AG04450 (cell line): ENCODE data around the gene SPEF2. TPM values are rescaled to one million over a fixed set of nuclear protein-coding genes. Genes with fewer than 3 reads are reported as not detected.

Source experiments
- CTCF ChIA-PET: fragments of 300-600, 350-600 bp; formaldehyde crosslinking; extraction: SDS; loops from one replicate; lab custom pipeline; 2022; ENCODE audit warnings: antibody characterized with exemption, inconsistent platforms; lab: Charles Lee
- POLR2A ChIA-PET: fragments of 350-600 bp; formaldehyde crosslinking; extraction: SDS; loops from one replicate; lab custom pipeline; 2021; ENCODE audit warnings: antibody characterized with exemption, inconsistent platforms; lab: Yijun Ruan, JAX
- DNase-seq: peaks from one replicate; pipeline ENCODE4 v3.0.0-alpha.2; 2011; ENCODE audit warnings: low read depth, low spot score
- H3K27ac ChIP-seq: one replicate; pipeline ENCODE4 v1.5.1; 2012; ENCODE audit warnings: low read depth, low read length, control low read depth
- H3K27me3 ChIP-seq: one replicate; pipeline ENCODE4 v1.6.0; 2012; ENCODE audit warnings: low read length; ENCODE audit not compliant: control insufficient read depth, insufficient read depth
- H3K4me3 ChIP-seq: 2 replicates; pipeline ENCODE4 v1.5.1; 2011; ENCODE audit warnings: mild to moderate bottlenecking, low read depth, low read length, control low read depth
- H3K9me3 ChIP-seq: 2 replicates; pipeline ENCODE4 v1.5.1; 2012; ENCODE audit warnings: low read length; ENCODE audit not compliant: control insufficient read depth, insufficient read depth
- CTCF ChIP-seq: IDR thresholded peaks from 2 replicates; pipeline ENCODE4 v1.5.1; 2011; ENCODE audit warnings: low read depth, low read length, control low read depth, inconsistent platforms
- polyA plus RNA-seq: library from polyadenylated mRNA; depleted of rRNA; stranded (reverse); fragments of >200 nt; gene quantifications from 2 replicates; pipeline ENCODE4 v1.2.3, GENCODE V29; 2011

The SPEF2 gene
- polyA plus RNA-seq, 1 experiment, result 4.2 TPM

GRCh38 chr5:35634326-35634725, 16.7 kb downstream of the SPEF2 start:
- Histone ChIP-seq H3K4me3 (no peak overlapping the region), H3K27me3 (no peaks in the 10 kb centered on the region), H3K27ac (no peak overlapping the region), H3K9me3 (no peaks in the 10 kb centered on the region)
- DNase-seq, result no peak
- ChIA-PET CTCF (interaction anchor here (0.8 to 1.4 kb wide), 3 partner anchors 17 to 292 kb away, joined by 3 to 5 read pairs (median 4); partner anchors contain the start of gene SPEF2), POLR2A (no interaction called here)
- TF ChIP-seq CTCF, result no peak

- POLR2A ChIA-PET, result no interaction called here
- TF ChIP-seq CTCF, result no peak
- no peak overlapping the region for H3K4me3 ChIP-seq
- no peaks in the 10 kb centered on the region for H3K9me3 ChIP-seq
- H3K27ac ChIP-seq, result no peak overlapping the region
- no peaks in the 10 kb centered on the region for H3K27me3 ChIP-seq
- CTCF ChIA-PET, result interaction anchor here (0.9 kb wide), 1 partner anchor 284 kb away, joined by 3 read pairs; no protein-coding TSS in a partner anchor
- DNase-seq, result no peak
Measured at GRCh38 chr5:35640623-35641022, 23.0 kb downstream of the SPEF2 start.

GRCh38 chr5:35644543-35644942, 26.9 kb downstream of the SPEF2 start:
- no peak for DNase-seq
- POLR2A ChIA-PET, result no interaction called here
- Histone ChIP-seq H3K4me3 (no peak overlapping the region), H3K27me3 (no peaks in the 10 kb centered on the region), H3K27ac (no peak overlapping the region), H3K9me3 (no peaks in the 10 kb centered on the region)
- no peak for TF ChIP-seq CTCF
- CTCF ChIA-PET, result interaction anchor here (1.0 to 1.8 kb wide), 2 partner anchors 280 to 282 kb away, joined by 3 to 8 read pairs; no protein-coding TSS in a partner anchor

GRCh38 chr5:35647128-35647527, 29.5 kb downstream of the SPEF2 start:
- no peaks in the 10 kb centered on the region for H3K9me3 ChIP-seq
- no peak overlapping the region for H3K27ac ChIP-seq
- DNase-seq, result no peak
- CTCF ChIA-PET, result no interaction called here
- no peaks in the 10 kb centered on the region for H3K27me3 ChIP-seq
- POLR2A ChIA-PET, result no interaction called here
- H3K4me3 ChIP-seq, result no peak overlapping the region
- TF ChIP-seq CTCF, result no peak

- Histone ChIP-seq H3K27me3 (no peaks in the 10 kb centered on the region), H3K9me3 (no peaks in the 10 kb centered on the region), H3K27ac (no peak overlapping the region), H3K4me3 (no peak overlapping the region)
- no peak for TF ChIP-seq CTCF
- ChIA-PET POLR2A (no interaction called here), CTCF (interaction anchor here (0.8 kb wide), 1 partner anchor 279 kb away, joined by 3 read pairs; no protein-coding TSS in a partner anchor)
- DNase-seq, result no peak
Measured at GRCh38 chr5:35647712-35648111, 30.0 kb downstream of the SPEF2 start.
